HepG2 (cell line): Measurements from ENCODE around the gene NOL4L. TPM values are rescaled to one million over a fixed set of nuclear protein-coding genes. Genes with fewer than 3 reads are reported as not detected.
A peak's percentile ranks its signal among the peaks of the same experiment; 100 is the strongest.

Experiments
- ARNT ChIP-seq: fragments of 450-650 bp; IDR thresholded peaks from 2 replicates; pipeline ENCODE4 v1.6.1; 2017
- ELF4 ChIP-seq: sonication (generic); formaldehyde crosslinking; IDR thresholded peaks from 2 replicates; pipeline ENCODE4 v1.5.0; 2020; ENCODE audit warnings: missing genetic modification reagents, mild to moderate bottlenecking, moderate library complexity, borderline replicate concordance
- FLYWCH1 ChIP-seq: sonication (generic); formaldehyde crosslinking; IDR thresholded peaks from 2 replicates; pipeline ENCODE4 v1.8.1; 2023; ENCODE audit warnings: mild to moderate bottlenecking, missing genetic modification reagents
- HNRNPLL ChIP-seq: fragments of 200-400 bp; formaldehyde crosslinking; IDR thresholded peaks from 2 replicates; pipeline ENCODE4 v1.6.1; 2017; ENCODE audit warnings: mild to moderate bottlenecking, low read depth, low read length; ENCODE audit not compliant: poor library complexity, severe bottlenecking
- KAT7 ChIP-seq: IDR thresholded peaks from 2 replicates; pipeline ENCODE4 v1.6.1; 2018; ENCODE audit warnings: borderline replicate concordance, missing compliant biosample characterization
- KDM5A ChIP-seq: fragments of 200-600 bp; sonication (generic); IDR thresholded peaks from 2 replicates; pipeline ENCODE4 v1.7.0; 2018; ENCODE audit warnings: antibody characterized with exemption, mild to moderate bottlenecking, low read length, borderline replicate concordance
- KLF9 ChIP-seq: IDR thresholded peaks from 2 replicates; pipeline ENCODE4 v1.6.1; 2016; ENCODE audit warnings: low read depth
- MBD4 ChIP-seq: IDR thresholded peaks from 2 replicates; pipeline ENCODE4 v1.6.1; 2012; ENCODE audit warnings: low read length, inconsistent platforms, borderline replicate concordance
- SKIL ChIP-seq: sonication (generic); formaldehyde crosslinking; IDR thresholded peaks from 2 replicates; pipeline ENCODE4 v1.8.0; 2022; ENCODE audit warnings: missing genetic modification reagents, mild to moderate bottlenecking, moderate library complexity, borderline replicate concordance
- SP2 ChIP-seq: sonication (generic); formaldehyde crosslinking; IDR thresholded peaks from 2 replicates; pipeline ENCODE4 v1.5.1; 2020; ENCODE audit warnings: mild to moderate bottlenecking, missing genetic modification reagents
- ZFP1 ChIP-seq: IDR thresholded peaks from 2 replicates; pipeline ENCODE4 v1.6.1; 2016
- ZFYVE20 ChIP-seq: sonication (generic); formaldehyde crosslinking; IDR thresholded peaks from 2 replicates; pipeline ENCODE4 v1.8.0; 2023; ENCODE audit warnings: low read depth, mild to moderate bottlenecking, moderate library complexity, missing genetic modification reagents, borderline replicate concordance
- ZHX1 ChIP-seq: sonication (generic); formaldehyde crosslinking; IDR thresholded peaks from 2 replicates; pipeline ENCODE4 v1.8.1; 2022; ENCODE audit warnings: low read depth, mild to moderate bottlenecking, missing genetic modification reagents
- ZKSCAN8 ChIP-seq: IDR thresholded peaks from 2 replicates; pipeline ENCODE4 v1.6.1; 2016; ENCODE audit warnings: borderline replicate concordance, missing genetic modification reagents, missing compliant biosample characterization
- ZMAT3 ChIP-seq: sonication (generic); formaldehyde crosslinking; conservative IDR thresholded peaks from 2 replicates; pipeline ENCODE4 v1.7.0; 2021; ENCODE audit warnings: missing genetic modification reagents
- ZNF234 ChIP-seq: sonication (generic); formaldehyde crosslinking; conservative IDR thresholded peaks from 2 replicates; pipeline ENCODE4 v1.5.1; 2020; ENCODE audit warnings: mild to moderate bottlenecking, missing genetic modification reagents
- ZNF253 ChIP-seq: sonication (generic); formaldehyde crosslinking; IDR thresholded peaks from 2 replicates; pipeline ENCODE4 v1.8.0; 2022; ENCODE audit warnings: mild to moderate bottlenecking, missing genetic modification reagents, borderline replicate concordance
- ZNF432 ChIP-seq: sonication (generic); formaldehyde crosslinking; IDR thresholded peaks from 2 replicates; pipeline ENCODE4 v1.5.0; 2020; ENCODE audit warnings: missing genetic modification reagents, mild to moderate bottlenecking, borderline replicate concordance
- ZNF441 ChIP-seq: sonication (generic); formaldehyde crosslinking; IDR thresholded peaks from 2 replicates; pipeline ENCODE4 v1.7.0; 2021; ENCODE audit warnings: missing genetic modification reagents, borderline replicate concordance
- ZNF496 ChIP-seq: sonication (generic); formaldehyde crosslinking; IDR thresholded peaks from 2 replicates; pipeline ENCODE4 v1.8.1; 2023; ENCODE audit warnings: mild to moderate bottlenecking, moderate library complexity, missing genetic modification reagents; ENCODE audit not compliant: insufficient replicate concordance
- ZNF570 ChIP-seq: sonication (generic); formaldehyde crosslinking; IDR thresholded peaks from 2 replicates; pipeline ENCODE4 v1.4.0; 2020; ENCODE audit warnings: mild to moderate bottlenecking, missing genetic modification reagents, borderline replicate concordance
- ZNF605 ChIP-seq: sonication (generic); formaldehyde crosslinking; IDR thresholded peaks from 2 replicates; pipeline ENCODE4 v1.8.0; 2022; ENCODE audit warnings: mild to moderate bottlenecking, missing genetic modification reagents
- ZNF616 ChIP-seq: sonication (generic); formaldehyde crosslinking; IDR thresholded peaks from 2 replicates; pipeline ENCODE4 v1.5.0; 2020; ENCODE audit warnings: low read depth, mild to moderate bottlenecking, missing genetic modification reagents
- ZNF674 ChIP-seq: sonication (generic); formaldehyde crosslinking; IDR thresholded peaks from 2 replicates; pipeline ENCODE4 v1.5.0; 2020; ENCODE audit warnings: low read depth, mild to moderate bottlenecking, missing genetic modification reagents
- ZNF776 ChIP-seq: sonication (generic); formaldehyde crosslinking; IDR thresholded peaks from 2 replicates; pipeline ENCODE4 v1.4.0; 2020; ENCODE audit warnings: mild to moderate bottlenecking, missing genetic modification reagents
- ZNF839 ChIP-seq: sonication (generic); formaldehyde crosslinking; IDR thresholded peaks from 2 replicates; pipeline ENCODE4 v1.4.0; 2020; ENCODE audit warnings: missing genetic modification reagents, mild to moderate bottlenecking, borderline replicate concordance
- polyA plus RNA-seq, 8 experiments: library from polyadenylated mRNA; depleted of rRNA in 3 of 8; stranded (reverse) in 7 of 8; unstranded in 1 of 8; fragments of >200 nt; fragmentation: Illumina TruSeq in 4 of 8; extraction: Trizol in 4 of 8; gene quantifications; 2 replicates each; pipeline versions ENCODE4 v1.2.1 to v1.2.3, GENCODE V29; 2011 to 2016; ENCODE audit warnings: low read depth in 4 of 8, missing spikeins in 1 of 8, mixed read lengths in 1 of 8; ENCODE audit not compliant: insufficient read depth in 1 of 8
- total RNA-seq, 5 experiments: library from RNA; depleted of rRNA; stranded (reverse); fragments of >200 nt; fragmentation: Illumina TruSeq; extraction: Trizol; gene quantifications; 2 replicates each; pipeline ENCODE4 v1.2.3, GENCODE V29; 2016; ENCODE audit warnings: low read depth in 1 of 5

Gene NOL4L
- total and polyA plus RNA-seq, 2 of the 13 experiments (the other 11 are each of a cell fraction or from before 2014, with no cell fraction given) = 16.6 to 35.4 TPM

DNA sequence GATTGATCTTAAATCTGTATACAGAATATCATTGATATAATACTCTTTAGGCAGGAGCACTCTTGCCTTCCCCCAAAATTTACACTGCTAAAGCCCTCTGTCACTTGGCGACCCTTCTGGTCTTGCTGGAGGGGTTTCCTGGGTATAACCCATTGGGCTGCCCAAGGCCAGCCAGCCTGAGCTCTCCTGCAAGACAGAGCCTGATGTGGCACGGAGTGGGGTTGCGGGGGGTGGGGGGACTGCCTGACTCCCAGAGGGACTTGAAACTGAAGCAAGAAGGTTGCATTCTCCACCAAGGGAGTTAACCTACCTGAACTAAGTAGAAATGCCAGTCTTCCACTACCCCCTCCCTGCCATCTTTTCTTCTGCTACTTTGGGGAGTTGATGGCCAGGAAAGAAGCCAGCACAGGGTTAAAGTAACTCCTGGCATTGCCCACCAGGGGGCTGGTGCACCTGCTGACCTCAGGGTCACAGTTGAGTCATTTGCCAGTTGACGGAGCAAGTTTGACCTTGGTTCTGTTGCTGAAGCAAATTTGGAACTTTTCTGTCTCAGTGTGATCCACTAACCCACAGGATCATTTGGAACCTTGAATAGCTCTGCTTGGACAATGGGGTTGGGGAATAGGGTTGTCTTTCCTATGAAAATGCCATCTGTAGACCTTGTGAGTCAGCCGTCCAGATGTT lies 147.6 kb downstream of the NOL4L start (continued):
- TF ChIP-seq SKIL (CRISPR knock-in tag) (no peak), KAT7 (CRISPR knock-in tag) (no peak), ZNF616 (CRISPR knock-in tag) (no peak), ZFYVE20 (no peak), ZNF674 (CRISPR knock-in tag) (no peak), ZHX1 (CRISPR knock-in tag) (no peak), ZMAT3 (CRISPR knock-in tag) (no peak), KDM5A (no peak), ZNF234 (no peak), ELF4 (CRISPR knock-in tag) (no peak), ZNF253 (no peak), KLF9 (CRISPR knock-in tag) (no peak), ZNF570 (CRISPR knock-in tag) (no peak), SP2 (CRISPR knock-in tag) (no peak), ZNF605 (CRISPR knock-in tag) (no peak), ZNF496 (CRISPR knock-in tag) (no peak), ZKSCAN8 (peak; percentile 71; the same call in 1 of the 2 replicates), ZNF432 (CRISPR knock-in tag) (no peak), ARNT (no peak), MBD4 (no peak), FLYWCH1 (CRISPR knock-in tag) (no peak), ZNF776 (CRISPR knock-in tag) (no peak), ZNF839 (CRISPR knock-in tag) (no peak), HNRNPLL (no peak), ZNF441 (CRISPR knock-in tag) (no peak), ZFP1 (CRISPR knock-in tag) (no peak)
